Effector memory CD4-positive, alpha-beta T cell (primary cell): ENCODE results near the gene ANP32B.
"Not testable (repeated sequence)": the region's sequence is repeated elsewhere in the genome, so short reads cannot be mapped to it uniquely, and the experiment has no call there.

Source experiments
- DNase-seq, 3 donors: peaks; one replicate each; pipeline ENCODE4 v3.0.0-alpha.2; 2020
- H3K27ac ChIP-seq: 2 replicates; pipeline ENCODE4 v1.7.0; 2013; ENCODE audit warnings: mild to moderate bottlenecking, low read length, moderate library complexity; ENCODE audit not compliant: insufficient read depth, poor library complexity, severe bottlenecking
- H3K27me3 ChIP-seq: replicated peaks from 2 replicates; pipeline ENCODE4 v1.7.0; 2013; ENCODE audit warnings: mild to moderate bottlenecking, low read length; ENCODE audit not compliant: insufficient read depth, control insufficient read depth, poor library complexity, severe bottlenecking
- H3K36me3 ChIP-seq: 2 replicates; pipeline ENCODE4 v1.7.0; 2013; ENCODE audit warnings: mild to moderate bottlenecking, low read length, moderate library complexity; ENCODE audit not compliant: control insufficient read depth, insufficient read depth
- H3K4me1 ChIP-seq: 2 replicates; pipeline ENCODE4 v1.7.0; 2013; ENCODE audit warnings: low read length, mild to moderate bottlenecking; ENCODE audit not compliant: control insufficient read depth, insufficient read depth, poor library complexity, severe bottlenecking
- H3K4me3 ChIP-seq: 2 replicates; pipeline ENCODE4 v1.7.0; 2013; ENCODE audit warnings: low read length, low read depth, mild to moderate bottlenecking; ENCODE audit not compliant: insufficient read depth, poor library complexity, severe bottlenecking
- H3K9me3 ChIP-seq: 2 replicates; pipeline ENCODE4 v1.7.0; 2013; ENCODE audit warnings: mild to moderate bottlenecking, low read length, moderate library complexity; ENCODE audit not compliant: control insufficient read depth

Gene ANP32B

GRCh38 chr9:97944612-97945011 is 38.5 kb upstream of the ANP32B start:
- H3K4me1 ChIP-seq: no peaks in the 10 kb centered on the region
- DNase-seq: no peak
- no peaks in the 10 kb centered on the region for H3K36me3 ChIP-seq
- no peaks in the 10 kb centered on the region for H3K9me3 ChIP-seq
- no peaks in the 10 kb centered on the region for H3K27me3 ChIP-seq
- no peak overlapping the region for H3K27ac ChIP-seq
- no peak overlapping the region for H3K4me3 ChIP-seq

GRCh38 chr9:97945470-97945869 is 37.7 kb upstream of the ANP32B start:
- not testable (repeated sequence) for H3K27ac ChIP-seq, H3K4me1 ChIP-seq, DNase-seq, H3K36me3 ChIP-seq, H3K4me3 ChIP-seq, H3K9me3 ChIP-seq, H3K27me3 ChIP-seq

GRCh38 chr9:97947094-97947493 is 36.0 kb upstream of the ANP32B start:
- not testable (repeated sequence) for H3K4me1 ChIP-seq, H3K27me3 ChIP-seq, H3K36me3 ChIP-seq, DNase-seq, H3K9me3 ChIP-seq, H3K27ac ChIP-seq, H3K4me3 ChIP-seq

GRCh38 chr9:97950873-97951272 is 32.3 kb upstream of the ANP32B start:
- H3K27ac ChIP-seq, H3K36me3 ChIP-seq, H3K27me3 ChIP-seq, H3K4me3 ChIP-seq, H3K9me3 ChIP-seq, H3K4me1 ChIP-seq: not testable (repeated sequence)
- peak in 2 of 3 donors; percentile 2 to 6 for DNase-seq

GRCh38 chr9:97954550-97954989 is 28.6 kb upstream of the ANP32B start:
- H3K27me3 ChIP-seq: no peaks in the 10 kb centered on the region
- no peak overlapping the region for H3K27ac ChIP-seq
- no peaks in the 10 kb centered on the region for H3K36me3 ChIP-seq
- no peak overlapping the region for H3K4me3 ChIP-seq
- DNase-seq: peak; percentile 28 to 34 (median 30)
- H3K9me3 ChIP-seq: no peaks in the 10 kb centered on the region
- H3K4me1 ChIP-seq: no peaks in the 10 kb centered on the region

GRCh38 chr9:97956331-97956730 is 26.8 kb upstream of the ANP32B start:
- Histone ChIP-seq H3K27ac (no peak overlapping the region), H3K27me3 (no peaks in the 10 kb centered on the region), H3K4me1 (no peaks in the 10 kb centered on the region), H3K4me3 (no peak overlapping the region), H3K9me3 (no peaks in the 10 kb centered on the region), H3K36me3 (no peaks in the 10 kb centered on the region)
- no peak for DNase-seq

GRCh38 chr9:97958812-97959511 is 24.2 kb upstream of the ANP32B start:
- Histone ChIP-seq H3K27ac (no peak overlapping the region), H3K4me1 (no peaks in the 10 kb centered on the region), H3K4me3 (no peak overlapping the region), H3K27me3 (no peaks in the 10 kb centered on the region), H3K9me3 (no peaks in the 10 kb centered on the region), H3K36me3 (no peaks in the 10 kb centered on the region)
- no peak for DNase-seq

GRCh38 chr9:97959585-97959984 is 23.6 kb upstream of the ANP32B start:
- H3K9me3 ChIP-seq: no peaks in the 10 kb centered on the region
- no peaks in the 10 kb centered on the region for H3K27me3 ChIP-seq
- no peak for DNase-seq
- no peak overlapping the region for H3K4me3 ChIP-seq
- no peaks in the 10 kb centered on the region for H3K4me1 ChIP-seq
- H3K27ac ChIP-seq: no peak overlapping the region
- no peaks in the 10 kb centered on the region for H3K36me3 ChIP-seq

- H3K4me1 ChIP-seq, H3K4me3 ChIP-seq, H3K27ac ChIP-seq, H3K36me3 ChIP-seq, H3K27me3 ChIP-seq, H3K9me3 ChIP-seq, DNase-seq: not testable (repeated sequence)
These were observed 22.3 kb upstream of the ANP32B start for GRCh38 chr9:97960678-97961328.

GRCh38 chr9:97961361-97961760 is 21.8 kb upstream of the ANP32B start:
- H3K4me3 ChIP-seq: no peak overlapping the region
- H3K36me3 ChIP-seq: no peaks in the 10 kb centered on the region
- DNase-seq: no peak
- no peak overlapping the region for H3K27ac ChIP-seq
- H3K27me3 ChIP-seq: no peaks in the 10 kb centered on the region
- H3K4me1 ChIP-seq: no peaks in the 10 kb centered on the region
- no peaks in the 10 kb centered on the region for H3K9me3 ChIP-seq
